HEK293 (cell line): ENCODE results near the gene TMEM119.

Experiments
- KLF10 ChIP-seq: fragments of 450-650 bp; IDR thresholded peaks from 2 replicates; pipeline ENCODE4 v1.5.1; 2018; ENCODE audit warnings: missing biosample characterization, mild to moderate bottlenecking, missing genetic modification characterization
- KLF16 ChIP-seq: fragments of 450-650 bp; formaldehyde crosslinking; IDR thresholded peaks from 2 replicates; pipeline ENCODE4 v1.5.1; 2017; ENCODE audit warnings: missing biosample characterization, missing genetic modification characterization
- PRDM1 ChIP-seq: fragments of 450-650 bp; formaldehyde crosslinking; IDR thresholded peaks from 2 replicates; pipeline ENCODE4; 2016; ENCODE audit warnings: missing biosample characterization, missing genetic modification characterization
- SCRT2 ChIP-seq: fragments of 450-650 bp; formaldehyde crosslinking; IDR thresholded peaks from 2 replicates; pipeline ENCODE4 v1.5.1; 2016; ENCODE audit warnings: missing biosample characterization, missing genetic modification characterization
- SP2 ChIP-seq: fragments of 450-650 bp; formaldehyde crosslinking; IDR thresholded peaks from 2 replicates; pipeline ENCODE4 v1.5.1; 2016; ENCODE audit warnings: missing biosample characterization, missing genetic modification characterization
- SP3 ChIP-seq: fragments of 450-650 bp; formaldehyde crosslinking; IDR thresholded peaks from 2 replicates; pipeline ENCODE4 v1.5.1; 2016; ENCODE audit warnings: missing biosample characterization, missing genetic modification characterization
- TSHZ1 ChIP-seq: fragments of 450-650 bp; formaldehyde crosslinking; IDR thresholded peaks from 2 replicates; pipeline ENCODE4 v1.5.1; 2016; ENCODE audit warnings: missing biosample characterization, missing genetic modification characterization, borderline replicate concordance
- ZBTB17 ChIP-seq: fragments of 450-650 bp; formaldehyde crosslinking; IDR thresholded peaks from 2 replicates; pipeline ENCODE4 v1.5.1; 2016; ENCODE audit warnings: missing biosample characterization, missing genetic modification characterization
- ZBTB49 ChIP-seq: fragments of 450-650 bp; formaldehyde crosslinking; IDR thresholded peaks from 2 replicates; pipeline ENCODE4 v1.5.1; 2016; ENCODE audit warnings: missing biosample characterization, missing genetic modification characterization, low read depth
- ZFP3 ChIP-seq: fragments of 450-650 bp; formaldehyde crosslinking; IDR thresholded peaks from 2 replicates; pipeline ENCODE4 v1.5.1; 2016; ENCODE audit warnings: low read depth, missing biosample characterization, missing genetic modification characterization
- ZNF155 ChIP-seq: fragments of 450-650 bp; formaldehyde crosslinking; IDR thresholded peaks from 2 replicates; pipeline ENCODE4 v1.5.1; 2016; ENCODE audit warnings: missing biosample characterization, missing genetic modification characterization
- ZNF26 ChIP-seq: fragments of 450-650 bp; formaldehyde crosslinking; IDR thresholded peaks from 2 replicates; pipeline ENCODE4 v1.5.1; 2016; ENCODE audit warnings: missing biosample characterization, missing genetic modification characterization
- ZNF366 ChIP-seq: fragments of 450-650 bp; formaldehyde crosslinking; conservative IDR thresholded peaks from 2 replicates; pipeline ENCODE4 v1.5.1; 2016; ENCODE audit warnings: missing biosample characterization, missing genetic modification characterization
- ZNF521 ChIP-seq: fragments of 450-650 bp; formaldehyde crosslinking; IDR thresholded peaks from 2 replicates; pipeline ENCODE4 v1.5.1; 2017; ENCODE audit warnings: missing biosample characterization, mild to moderate bottlenecking, missing genetic modification characterization
- ZNF529 ChIP-seq: fragments of 450-650 bp; formaldehyde crosslinking; IDR thresholded peaks from 2 replicates; pipeline ENCODE4 v1.5.1; 2017; ENCODE audit warnings: missing genetic modification characterization, missing biosample characterization; ENCODE audit not compliant: insufficient replicate concordance
- ZNF558 ChIP-seq: fragments of 450-650 bp; formaldehyde crosslinking; IDR thresholded peaks from 2 replicates; pipeline ENCODE4 v1.5.1; 2016; ENCODE audit warnings: missing biosample characterization, missing genetic modification characterization
- ZNF596 ChIP-seq: fragments of 450-650 bp; IDR thresholded peaks from 2 replicates; pipeline ENCODE4 v1.5.0; 2018; ENCODE audit warnings: missing biosample characterization, mild to moderate bottlenecking, missing genetic modification characterization, moderate library complexity
- ZNF600 ChIP-seq: fragments of 450-650 bp; formaldehyde crosslinking; IDR thresholded peaks from 2 replicates; pipeline ENCODE4 v1.5.1; 2016; ENCODE audit warnings: missing biosample characterization, missing genetic modification characterization
- ZNF624 ChIP-seq: fragments of 450-650 bp; formaldehyde crosslinking; IDR thresholded peaks from 2 replicates; pipeline ENCODE4 v1.5.1; 2017; ENCODE audit warnings: missing biosample characterization, missing genetic modification characterization
- ZNF629 ChIP-seq: fragments of 450-650 bp; formaldehyde crosslinking; IDR thresholded peaks from 2 replicates; pipeline ENCODE4 v1.5.1; 2017; ENCODE audit warnings: missing biosample characterization, missing genetic modification characterization
- ZNF639 ChIP-seq: fragments of 450-650 bp; formaldehyde crosslinking; IDR thresholded peaks from 2 replicates; pipeline ENCODE4 v1.5.1; 2016; ENCODE audit warnings: missing biosample characterization, missing genetic modification characterization
- ZNF76 ChIP-seq: fragments of 450-650 bp; formaldehyde crosslinking; IDR thresholded peaks from 2 replicates; pipeline ENCODE4; 2016; ENCODE audit warnings: low read depth, missing biosample characterization, missing genetic modification characterization, borderline replicate concordance
- ZNF785 ChIP-seq: fragments of 450-650 bp; formaldehyde crosslinking; IDR thresholded peaks from 2 replicates; pipeline ENCODE4 v1.5.1; 2016; ENCODE audit warnings: missing biosample characterization, missing genetic modification characterization
- ZXDB ChIP-seq: fragments of 450-650 bp; formaldehyde crosslinking; IDR thresholded peaks from 2 replicates; pipeline ENCODE4 v1.5.1; 2016; ENCODE audit warnings: missing biosample characterization, missing genetic modification characterization
- TF ChIP-seq, protein P1 (sequence below): fragments of 450-650 bp; formaldehyde crosslinking; IDR thresholded peaks from 2 replicates; pipeline ENCODE4 v1.5.1; 2016; ENCODE audit warnings: missing biosample characterization, missing genetic modification characterization
- TF ChIP-seq, protein P2 (sequence below): fragments of 450-650 bp; formaldehyde crosslinking; IDR thresholded peaks from 2 replicates; pipeline ENCODE4 v1.5.1; 2016; ENCODE audit warnings: missing biosample characterization, missing genetic modification characterization

Gene TMEM119

GRCh38 chr12:108565976-108566375 is 31.9 kb downstream of the TMEM119 start (continued):
- 0 out of 2 replicates have a peak, but pooled peaks have one; percentile 33 for TF ChIP-seq ZBTB17 (tag by site-specific recombination)
- no peak for TF ChIP-seq ZNF26
- TF ChIP-seq, protein P1, sequence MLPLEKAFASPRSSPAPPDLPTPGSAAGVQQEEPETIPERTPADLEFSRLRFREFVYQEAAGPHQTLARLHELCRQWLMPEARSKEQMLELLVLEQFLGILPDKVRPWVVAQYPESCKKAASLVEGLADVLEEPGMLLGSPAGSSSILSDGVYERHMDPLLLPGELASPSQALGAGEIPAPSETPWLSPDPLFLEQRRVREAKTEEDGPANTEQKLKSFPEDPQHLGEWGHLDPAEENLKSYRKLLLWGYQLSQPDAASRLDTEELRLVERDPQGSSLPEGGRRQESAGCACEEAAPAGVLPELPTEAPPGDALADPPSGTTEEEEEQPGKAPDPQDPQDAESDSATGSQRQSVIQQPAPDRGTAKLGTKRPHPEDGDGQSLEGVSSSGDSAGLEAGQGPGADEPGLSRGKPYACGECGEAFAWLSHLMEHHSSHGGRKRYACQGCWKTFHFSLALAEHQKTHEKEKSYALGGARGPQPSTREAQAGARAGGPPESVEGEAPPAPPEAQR (tag by site-specific recombination), result no peak
- TF ChIP-seq ZNF521 (tag by site-specific recombination), result no peak
- TF ChIP-seq ZNF558 (tag by site-specific recombination), result no peak
- TF ChIP-seq ZNF624 (tag by site-specific recombination), result no peak
- no peak for TF ChIP-seq ZXDB (tag by site-specific recombination)
- TF ChIP-seq ZFP3 (tag by site-specific recombination), result no peak
- no peak for TF ChIP-seq ZBTB49 (tag by site-specific recombination)
- TF ChIP-seq, protein P2, sequence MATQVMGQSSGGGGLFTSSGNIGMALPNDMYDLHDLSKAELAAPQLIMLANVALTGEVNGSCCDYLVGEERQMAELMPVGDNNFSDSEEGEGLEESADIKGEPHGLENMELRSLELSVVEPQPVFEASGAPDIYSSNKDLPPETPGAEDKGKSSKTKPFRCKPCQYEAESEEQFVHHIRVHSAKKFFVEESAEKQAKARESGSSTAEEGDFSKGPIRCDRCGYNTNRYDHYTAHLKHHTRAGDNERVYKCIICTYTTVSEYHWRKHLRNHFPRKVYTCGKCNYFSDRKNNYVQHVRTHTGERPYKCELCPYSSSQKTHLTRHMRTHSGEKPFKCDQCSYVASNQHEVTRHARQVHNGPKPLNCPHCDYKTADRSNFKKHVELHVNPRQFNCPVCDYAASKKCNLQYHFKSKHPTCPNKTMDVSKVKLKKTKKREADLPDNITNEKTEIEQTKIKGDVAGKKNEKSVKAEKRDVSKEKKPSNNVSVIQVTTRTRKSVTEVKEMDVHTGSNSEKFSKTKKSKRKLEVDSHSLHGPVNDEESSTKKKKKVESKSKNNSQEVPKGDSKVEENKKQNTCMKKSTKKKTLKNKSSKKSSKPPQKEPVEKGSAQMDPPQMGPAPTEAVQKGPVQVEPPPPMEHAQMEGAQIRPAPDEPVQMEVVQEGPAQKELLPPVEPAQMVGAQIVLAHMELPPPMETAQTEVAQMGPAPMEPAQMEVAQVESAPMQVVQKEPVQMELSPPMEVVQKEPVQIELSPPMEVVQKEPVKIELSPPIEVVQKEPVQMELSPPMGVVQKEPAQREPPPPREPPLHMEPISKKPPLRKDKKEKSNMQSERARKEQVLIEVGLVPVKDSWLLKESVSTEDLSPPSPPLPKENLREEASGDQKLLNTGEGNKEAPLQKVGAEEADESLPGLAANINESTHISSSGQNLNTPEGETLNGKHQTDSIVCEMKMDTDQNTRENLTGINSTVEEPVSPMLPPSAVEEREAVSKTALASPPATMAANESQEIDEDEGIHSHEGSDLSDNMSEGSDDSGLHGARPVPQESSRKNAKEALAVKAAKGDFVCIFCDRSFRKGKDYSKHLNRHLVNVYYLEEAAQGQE (tag by site-specific recombination), result no peak
- TF ChIP-seq SP2 (tag by site-specific recombination), result no peak
- TF ChIP-seq ZNF639 (tag by site-specific recombination), result no peak
- no peak for TF ChIP-seq TSHZ1 (tag by site-specific recombination)
- TF ChIP-seq ZNF529 (tag by site-specific recombination), result no peak
- TF ChIP-seq KLF16 (tag by site-specific recombination), result no peak
- TF ChIP-seq KLF10 (tag by site-specific recombination), result no peak
- TF ChIP-seq ZNF596 (tag by site-specific recombination), result no peak
- TF ChIP-seq ZNF366 (tag by site-specific recombination), result peak; percentile 43; the same call in 1 of the 2 replicates
- TF ChIP-seq ZNF629, result peak; percentile 60
- TF ChIP-seq SCRT2, result no peak
- TF ChIP-seq PRDM1, result no peak
- no peak for TF ChIP-seq ZNF76 (tag by site-specific recombination)
- TF ChIP-seq ZNF600 (tag by site-specific recombination), result peak; percentile 60; the same call in 1 of the 2 replicates
- no peak for TF ChIP-seq ZNF785 (tag by site-specific recombination)
- no peak for TF ChIP-seq SP3 (tag by site-specific recombination)
- no peak for TF ChIP-seq ZNF155 (tag by site-specific recombination)
